GM19043 (cell line): ENCODE measurements around the gene ERBB2.
"Not testable (repeated sequence)": the region's sequence is repeated elsewhere in the genome, so short reads cannot be mapped to it uniquely, and the experiment has no call there.

ENCODE experiments used
- ATAC-seq: cut with Tn5 transposase; IDR thresholded peaks from one replicate; pipeline ENCODE4 v1.9.1; 2021; ENCODE audit warnings: low read depth; ENCODE audit not compliant: unreplicated experiment

The ERBB2 gene

GRCh38 chr17:39677072-39677471 lies 22.8 kb upstream of the ERBB2 start:
- no peak for ATAC-seq

DNA sequence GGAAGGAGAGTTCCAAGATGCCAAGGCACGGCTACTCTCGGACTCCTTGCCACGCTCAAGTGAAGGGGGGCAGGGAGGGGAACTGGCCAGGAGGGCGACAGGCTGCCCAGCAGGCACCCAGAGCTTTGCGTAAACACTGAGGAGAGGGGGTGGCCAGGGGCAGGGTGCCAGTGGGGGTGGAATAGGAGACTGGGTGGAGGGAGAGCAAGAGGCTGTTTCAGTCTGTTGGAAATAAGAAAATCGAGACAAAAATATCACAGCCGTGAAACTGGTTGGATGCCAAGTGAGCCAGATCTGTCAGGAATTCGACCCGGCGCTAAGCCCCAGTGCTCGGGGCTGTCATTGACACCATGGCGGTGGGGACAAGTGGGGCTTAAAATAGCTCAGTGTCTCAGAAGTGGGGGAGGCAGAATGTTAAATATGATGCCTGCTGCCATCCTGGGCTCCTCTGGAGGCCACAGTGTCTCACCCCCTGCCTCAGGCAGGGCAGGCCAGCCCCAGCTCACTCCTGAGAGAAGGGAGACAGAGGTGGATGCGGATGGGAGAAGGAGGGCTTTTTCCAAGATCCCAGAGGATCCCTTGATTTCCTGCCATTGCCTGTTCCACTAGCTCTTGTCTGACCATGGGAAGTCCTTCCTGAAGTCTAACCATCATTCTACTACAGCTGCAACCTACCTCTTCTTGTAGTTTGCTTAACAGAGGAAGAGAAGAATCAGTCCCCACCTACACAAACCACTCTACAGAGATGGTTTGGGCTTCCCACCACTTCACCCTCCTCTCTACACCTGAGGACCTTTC lies 22.1 kb upstream of the ERBB2 start:
- ATAC-seq: no peak

GRCh38 chr17:39678340-39679116 lies 21.3 kb upstream of the ERBB2 start:
- no peak for ATAC-seq

DNA sequence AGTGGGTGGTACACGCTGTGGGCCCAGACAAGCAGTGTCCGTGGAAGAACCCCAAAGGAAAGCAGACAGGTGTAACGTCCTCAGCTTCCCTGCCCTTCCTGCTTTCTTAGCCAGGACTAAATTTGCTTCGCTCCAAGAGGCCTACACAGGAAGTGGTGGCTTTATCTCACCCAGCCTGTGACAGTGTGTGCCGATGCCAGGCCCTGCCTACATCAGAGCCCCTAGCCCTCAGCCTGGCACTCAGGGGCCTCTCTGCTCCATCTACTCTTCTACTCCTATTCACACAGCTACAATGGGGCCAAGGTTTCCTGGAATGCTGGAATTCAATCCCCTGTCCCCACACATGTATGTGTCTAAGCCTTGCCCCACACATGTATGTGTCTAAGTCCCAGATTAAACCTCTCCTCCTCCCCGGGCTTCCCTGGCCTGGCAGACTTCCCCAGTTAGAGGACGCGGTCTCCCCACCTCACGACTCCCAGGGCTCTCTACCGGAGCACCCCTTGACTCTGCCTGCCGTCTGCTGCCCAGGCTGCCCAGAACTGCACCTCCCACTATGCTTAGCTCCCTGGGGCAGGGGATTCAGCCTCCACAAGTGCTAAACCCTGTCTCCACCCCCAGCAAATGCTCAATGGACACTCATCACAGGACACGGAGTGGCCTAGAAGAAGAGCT lies 20.2 kb upstream of the ERBB2 start:
- no peak for ATAC-seq

- ATAC-seq: no peak
Observed at GRCh38 chr17:39683295-39683939, 16.4 kb upstream of the ERBB2 start.

- no peak for ATAC-seq
Observed at GRCh38 chr17:39684369-39685192, 15.3 kb upstream of the ERBB2 start.

DNA sequence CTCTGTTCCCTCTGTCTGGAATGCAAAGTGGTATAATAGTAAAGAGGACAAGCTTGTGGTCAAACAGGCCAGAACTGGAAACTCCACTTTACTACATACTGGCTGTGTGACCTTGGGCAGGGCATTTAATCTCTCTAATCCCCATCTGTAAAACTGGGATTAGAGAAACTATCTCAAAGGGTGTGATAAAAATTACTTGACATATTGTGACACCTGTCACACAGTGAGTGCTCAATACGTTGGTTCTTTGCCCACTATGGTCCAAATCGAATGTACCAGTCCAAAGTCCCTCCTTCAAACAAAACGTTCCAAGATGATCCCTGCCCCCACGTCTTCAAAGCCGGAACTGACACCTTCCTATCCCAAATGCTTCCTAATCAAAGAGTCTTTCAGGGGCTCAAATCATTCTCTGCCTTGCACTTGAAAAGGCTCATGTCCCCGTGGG lies 12.7 kb upstream of the ERBB2 start:
- no peak for ATAC-seq

DNA sequence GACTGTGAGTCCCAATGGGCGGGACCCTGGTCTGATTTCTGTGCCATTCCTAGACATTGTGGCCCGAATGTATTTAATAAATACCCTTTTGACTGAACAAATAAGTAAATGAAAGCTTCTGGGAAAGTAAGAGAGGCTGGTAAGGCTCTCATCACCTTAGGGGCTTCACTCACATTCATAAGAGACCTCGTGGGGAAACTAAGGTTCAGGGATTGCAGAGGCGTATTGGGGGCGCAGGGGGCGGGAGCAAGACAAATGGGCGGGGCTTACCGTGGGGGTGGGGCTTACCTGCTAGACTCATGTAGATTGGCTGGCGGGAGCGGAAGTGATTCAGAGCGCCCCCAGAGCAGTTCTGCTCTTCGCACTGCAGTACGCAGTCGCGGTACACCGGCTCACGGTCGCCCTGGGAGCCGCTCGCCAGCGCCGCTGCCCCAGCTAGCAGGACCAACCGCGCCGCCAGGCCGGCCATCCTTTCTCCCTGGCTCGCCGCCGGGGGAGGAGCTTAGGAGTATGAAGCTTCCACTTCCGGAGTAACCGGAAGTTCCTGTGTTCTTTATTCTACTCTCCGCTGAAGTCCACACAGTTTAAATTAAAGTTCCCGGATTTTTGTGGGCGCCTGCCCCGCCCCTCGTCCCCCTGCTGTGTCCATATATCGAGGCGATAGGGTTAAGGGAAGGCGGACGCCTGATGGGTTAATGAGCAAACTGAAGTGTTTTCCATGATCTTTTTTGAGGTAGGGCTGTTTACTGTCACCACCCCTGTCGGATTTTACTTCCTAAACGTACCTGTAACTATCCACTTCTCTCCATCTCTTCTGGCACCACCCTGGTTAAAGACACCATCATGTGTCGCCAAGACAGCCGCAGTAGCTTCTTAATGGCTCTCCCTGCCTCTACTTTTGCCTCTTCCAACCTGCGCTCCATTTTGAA lies 12.1 kb upstream of the ERBB2 start, which contains the start of gene PGAP3:
TSS of gene PGAP3 (minus strand) at position 512 of the 929 bp plus-strand sequence. CDS start at position 469, 43 bp downstream.
- ATAC-seq: peak; percentile 79

DNA sequence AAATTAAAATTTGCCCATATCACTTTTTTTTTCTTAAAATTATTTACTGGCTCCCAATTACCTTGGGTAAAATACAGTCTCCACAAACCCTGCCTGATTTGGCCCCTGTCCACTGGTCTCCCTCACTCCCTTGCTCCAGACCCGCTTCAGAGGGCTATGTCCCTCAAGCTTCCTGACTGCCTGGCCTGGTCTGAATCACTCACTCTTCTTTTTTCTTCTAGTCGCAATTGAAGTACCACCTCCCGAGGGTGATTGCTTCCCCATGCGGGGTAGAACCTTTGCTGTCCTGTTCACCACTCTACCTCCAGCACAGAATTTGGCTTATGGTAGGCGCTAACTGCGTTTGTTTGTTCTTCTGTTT lies 11.4 kb upstream of the ERBB2 start:
- no peak for ATAC-seq

- no peak for ATAC-seq
Observed at GRCh38 chr17:39688945-39689344, 10.9 kb upstream of the ERBB2 start.

GRCh38 chr17:39694593-39694992 lies 5.3 kb upstream of the ERBB2 start:
- ATAC-seq: no peak

DNA sequence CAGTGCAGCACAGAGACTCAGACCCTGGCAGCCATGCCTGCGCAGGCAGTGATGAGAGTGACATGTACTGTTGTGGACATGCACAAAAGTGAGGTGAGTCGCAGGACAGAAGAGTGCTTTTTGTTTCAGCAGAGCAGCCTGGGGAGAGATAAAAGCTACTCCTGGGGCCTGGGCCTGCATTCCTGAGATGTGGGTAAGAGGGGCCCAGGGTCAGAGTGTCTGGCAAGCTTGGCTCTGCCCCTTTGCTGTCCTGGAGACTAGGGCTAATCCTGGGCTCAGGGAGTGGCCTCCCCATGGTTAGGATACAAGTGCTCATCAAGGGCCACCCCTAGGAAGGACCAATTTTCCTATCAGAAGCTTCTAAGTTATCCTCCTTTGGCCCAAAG lies 4.8 kb upstream of the ERBB2 start:
- no peak for ATAC-seq

GRCh38 chr17:39696731-39697130 lies 3.1 kb upstream of the ERBB2 start:
- no peak for ATAC-seq

- no peak for ATAC-seq
Observed at GRCh38 chr17:39697961-39698360, 1.9 kb upstream of the ERBB2 start.

DNA sequence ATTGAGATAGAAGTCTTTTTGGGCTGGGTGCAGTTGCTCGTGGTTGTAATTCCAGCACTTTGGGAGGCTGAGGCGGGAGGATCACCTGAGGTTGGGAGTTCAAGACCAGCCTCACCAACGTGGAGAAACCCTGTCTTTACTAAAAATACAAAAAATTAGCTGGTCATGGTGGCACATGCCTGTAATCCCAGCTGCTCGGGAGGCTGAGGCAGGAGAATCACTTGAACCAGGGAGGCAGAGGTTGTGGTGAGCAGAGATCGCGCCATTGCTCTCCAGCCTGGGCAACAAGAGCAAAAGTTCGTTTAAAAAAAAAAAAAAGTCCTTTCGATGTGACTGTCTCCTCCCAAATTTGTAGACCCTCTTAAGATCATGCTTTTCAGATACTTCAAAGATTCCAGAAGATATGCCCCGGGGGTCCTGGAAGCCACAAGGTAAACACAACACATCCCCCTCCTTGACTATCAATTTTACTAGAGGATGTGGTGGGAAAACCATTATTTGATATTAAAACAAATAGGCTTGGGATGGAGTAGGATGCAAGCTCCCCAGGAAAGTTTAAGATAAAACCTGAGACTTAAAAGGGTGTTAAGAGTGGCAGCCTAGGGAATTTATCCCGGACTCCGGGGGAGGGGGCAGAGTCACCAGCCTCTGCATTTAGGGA lies 577 bp upstream of the ERBB2 start:
- ATAC-seq: not testable (repeated sequence)

- ATAC-seq: no peak
Observed at GRCh38 chr17:39700148-39700987, 504 bp downstream of the ERBB2 start.

GRCh38 chr17:39701012-39701783 lies 1.3 kb downstream of the ERBB2 start:
- no peak for ATAC-seq
